GM21717 (cell line): ENCODE measurements around the gene DDX47.
"Not testable (repeated sequence)": the region's sequence is repeated elsewhere in the genome, so short reads cannot be mapped to it uniquely, and the experiment has no call there.

Experiments
- ATAC-seq: cut with Tn5 transposase; IDR thresholded peaks from one replicate; pipeline ENCODE4 v1.9.1; 2021; ENCODE audit warnings: mild to moderate bottlenecking, moderate library complexity; ENCODE audit not compliant: unreplicated experiment

DDX47 gene

DNA sequence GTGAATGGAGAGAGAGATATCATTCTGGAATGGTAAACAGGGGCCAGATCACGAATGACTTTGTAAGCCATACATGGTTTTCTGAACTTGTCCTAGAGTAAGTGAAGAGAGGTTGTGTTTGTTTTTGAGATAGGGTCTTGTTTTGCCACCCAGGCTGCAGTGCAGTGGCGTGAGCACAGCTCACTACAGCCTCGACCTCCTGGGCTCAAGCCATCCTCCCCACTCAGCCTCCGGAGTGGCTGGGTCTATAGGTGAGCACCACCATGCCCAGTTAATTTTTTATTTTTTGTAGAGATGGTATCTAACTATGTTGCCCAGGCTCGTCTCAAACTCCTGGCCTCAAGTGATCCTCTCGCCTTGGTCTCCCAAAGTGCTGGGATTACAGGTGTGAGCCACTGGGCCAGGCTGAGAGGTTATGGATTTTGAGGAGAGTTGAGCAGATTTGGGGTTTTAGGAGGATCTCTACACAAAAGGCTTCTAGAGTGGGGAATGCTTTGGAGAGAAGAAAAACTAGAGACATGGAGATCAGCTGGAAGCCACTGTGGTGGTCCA, 58.5 kb downstream of the DDX47 start:
- ATAC-seq, result no peak

DNA sequence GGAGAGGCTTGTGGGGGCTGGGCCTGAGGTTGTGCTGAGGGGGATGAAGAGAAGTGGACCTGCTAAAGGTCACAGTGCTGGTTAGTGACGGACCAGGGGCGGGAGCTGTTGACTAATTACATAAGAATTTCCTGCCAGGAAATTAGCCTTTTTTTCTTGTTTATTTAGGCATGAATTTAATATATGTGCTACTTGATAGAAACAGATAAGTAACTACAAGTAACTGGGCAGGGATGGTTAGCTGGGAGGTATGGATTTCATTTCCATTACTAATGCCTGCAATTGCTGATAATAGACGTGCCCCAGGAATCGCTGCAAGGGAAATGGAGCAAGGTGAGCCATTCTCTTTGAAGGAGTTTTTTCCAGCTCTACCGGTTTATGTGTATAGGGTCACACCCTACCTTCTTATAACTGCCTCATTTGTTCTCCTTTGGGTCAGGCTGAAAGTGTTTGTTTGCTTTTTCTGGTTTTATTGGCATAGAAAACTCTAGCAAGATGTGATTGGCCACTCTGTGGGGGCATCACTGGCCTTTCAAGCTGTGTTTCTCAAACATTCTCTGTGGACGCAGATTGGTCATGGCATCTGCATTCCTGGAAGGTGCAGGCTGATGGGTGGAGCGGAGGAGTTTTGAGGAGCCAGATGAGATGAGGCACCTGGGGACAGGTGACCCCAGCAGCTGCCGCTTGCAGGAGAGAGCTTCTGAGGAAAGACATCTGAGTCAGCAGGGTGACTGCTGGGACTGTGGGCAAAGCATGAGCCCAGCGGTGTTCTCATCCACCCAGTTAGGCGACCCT, 59.2 kb downstream of the DDX47 start:
- no peak for ATAC-seq

DNA sequence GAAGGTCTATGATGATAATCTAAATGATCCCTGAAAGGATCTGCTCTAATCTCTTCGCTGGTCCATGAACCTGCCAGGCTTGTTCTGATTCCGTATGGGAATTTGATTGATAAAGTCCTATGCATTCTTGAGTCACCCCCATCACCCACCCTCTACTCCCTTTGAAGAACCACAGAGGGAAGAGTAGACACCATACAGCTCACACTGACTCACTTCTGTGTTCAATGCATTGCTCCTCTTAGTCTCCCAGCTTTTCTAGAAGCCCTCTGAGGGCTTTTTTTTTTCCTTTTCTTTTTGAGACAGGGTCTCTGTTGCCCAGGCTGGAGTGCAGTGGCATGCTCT, 59.8 kb downstream of the DDX47 start:
- no peak for ATAC-seq

DNA sequence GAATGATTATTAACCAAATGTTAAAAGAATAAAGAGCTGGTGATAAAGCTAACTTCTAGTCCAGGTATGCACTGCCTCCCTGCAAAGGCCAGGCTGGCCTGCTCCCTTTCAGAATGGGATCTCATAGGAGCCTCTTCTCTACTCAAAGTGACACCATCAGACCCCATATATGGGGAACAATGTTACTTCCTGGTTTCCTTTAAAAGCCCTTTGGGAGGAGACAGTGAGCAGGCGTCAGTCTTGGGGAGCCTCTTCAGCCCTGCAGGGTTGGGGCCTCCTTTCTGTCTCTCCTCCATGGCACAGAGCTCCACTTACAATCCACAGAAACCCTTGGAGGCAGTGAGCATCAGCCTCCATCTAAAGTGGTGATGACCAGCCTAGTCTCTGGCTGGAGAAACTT, 60.9 kb downstream of the DDX47 start:
- ATAC-seq, result no peak

DNA sequence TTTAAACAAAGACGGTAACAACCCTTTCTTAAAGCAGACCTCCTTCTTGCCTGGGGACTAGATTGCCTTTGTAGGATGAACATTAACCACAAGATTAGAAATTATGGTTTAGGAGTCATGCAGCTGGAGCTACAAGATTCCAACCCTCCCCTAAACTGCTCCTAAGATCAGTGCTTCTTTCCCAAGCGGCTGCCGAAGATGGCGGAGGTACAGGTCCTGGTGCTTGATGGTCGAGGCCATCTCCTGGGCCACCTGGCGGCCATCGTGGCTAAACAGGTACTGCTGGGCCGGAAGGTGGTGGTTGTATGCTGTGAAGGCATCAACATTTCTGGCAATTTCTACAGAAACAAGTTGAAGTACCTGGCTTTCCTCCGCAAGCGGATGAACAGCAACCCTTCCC, 62.2 kb downstream of the DDX47 start:
- not testable (repeated sequence) for ATAC-seq

DNA sequence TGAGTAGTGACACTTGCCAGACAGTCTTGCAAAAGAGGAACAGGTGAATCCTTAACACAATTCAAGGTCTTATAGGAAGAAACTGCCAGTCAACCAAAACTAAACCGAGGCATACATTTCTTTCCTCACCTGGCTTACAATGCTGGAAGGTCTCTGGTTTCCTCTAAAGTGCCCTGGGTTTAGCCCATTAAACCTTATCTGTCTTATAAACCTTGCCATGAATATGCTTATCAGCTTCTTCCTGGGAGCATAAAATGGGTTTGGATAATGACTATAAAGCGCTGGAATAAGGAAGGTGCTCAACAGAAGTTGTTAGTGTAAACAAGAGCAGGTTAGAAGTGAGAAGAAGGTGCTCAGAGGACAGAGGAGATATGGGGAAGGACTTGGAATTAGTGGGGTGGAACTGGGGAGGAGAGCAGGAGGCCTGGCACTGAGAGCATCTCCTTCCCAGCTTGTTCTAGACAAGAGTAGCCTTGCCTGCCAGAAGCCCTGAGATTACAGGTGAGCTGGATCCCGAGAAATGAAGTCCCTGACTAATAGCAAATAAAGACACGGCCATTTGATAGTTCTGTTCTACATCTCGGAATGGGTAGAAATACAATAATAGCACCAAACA, 64.1 kb downstream of the DDX47 start:
- no peak for ATAC-seq

DNA sequence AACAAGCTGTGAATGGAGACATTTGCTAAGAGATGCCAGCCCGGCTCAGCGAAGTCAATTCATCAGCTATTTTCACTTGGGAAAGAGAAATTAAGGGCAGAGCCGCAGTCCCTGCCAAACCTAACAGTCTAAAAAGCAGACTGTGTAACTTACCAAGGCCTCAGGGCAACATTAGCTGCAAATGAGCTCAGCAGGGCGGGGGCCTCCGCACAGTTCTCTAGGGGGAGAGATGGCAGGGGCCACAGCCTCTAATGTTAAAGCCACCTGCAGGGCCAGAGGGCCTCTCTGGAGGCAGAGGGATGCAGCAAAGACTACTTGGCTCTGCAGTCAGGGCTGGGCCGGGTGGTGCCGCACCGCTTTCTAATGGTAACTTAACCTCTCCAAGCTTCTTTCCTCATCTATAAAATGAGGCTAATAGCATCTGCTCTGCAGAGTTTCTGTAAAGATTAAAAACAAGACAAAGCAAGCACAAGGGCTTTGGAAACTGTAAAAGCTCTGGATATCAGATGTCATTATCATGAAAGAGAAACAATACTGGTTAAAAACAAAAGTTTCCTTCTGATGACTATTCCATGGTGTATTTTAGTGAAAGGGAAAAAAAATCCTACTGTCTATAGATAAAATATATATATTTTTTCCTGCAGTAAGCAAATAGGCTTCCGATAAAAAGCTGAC, 64.8 kb downstream of the DDX47 start:
- ATAC-seq, result no peak
